Measurements from ENCODE around the gene MCL1.
A peak's percentile ranks its signal among the peaks of the same experiment; 100 is the strongest.
"Not testable (repeated sequence)": the region's sequence is repeated elsewhere in the genome, so short reads cannot be mapped to it uniquely, and the experiment has no call there.

The MCL1 gene

GRCh38 chr1:150579110-150579944 is at the start of gene MCL1:
Gene MCL1, minus strand, starts transcription at chr1:150579610. Its CDS starts 80 bp downstream, at chr1:150579530.
- DNase-seq (ENCODE audit: low read depth, low spot score) = peak; percentile 80

GRCh38 chr1:150628766-150629114 is 49.3 kb upstream of the MCL1 start:
- DNase-seq (ENCODE audit: low read depth, low spot score) = no peak

GRCh38 chr1:150627826-150628410 is 48.5 kb upstream of the MCL1 start:
- DNase-seq (ENCODE audit: low read depth, low spot score) = no peak

- DNase-seq (ENCODE audit: low read depth, low spot score) = no peak
These were observed 46.7 kb upstream of the MCL1 start for GRCh38 chr1:150626150-150626549.

- not testable (repeated sequence) for DNase-seq (ENCODE audit: low read depth, low spot score)
These were observed 45.1 kb upstream of the MCL1 start for GRCh38 chr1:150624546-150624945.

GRCh38 chr1:150624134-150624533 is 44.7 kb upstream of the MCL1 start:
- DNase-seq (ENCODE audit: low read depth, low spot score) = not testable (repeated sequence)

GRCh38 chr1:150622303-150622975 is 43.0 kb upstream of the MCL1 start:
- no peak for DNase-seq (ENCODE audit: low read depth, low spot score)

GRCh38 chr1:150621497-150622302 is 42.3 kb upstream of the MCL1 start:
- no peak for DNase-seq (ENCODE audit: low read depth, low spot score)

- DNase-seq (ENCODE audit: low read depth, low spot score) = no peak
These were observed 41.5 kb upstream of the MCL1 start for GRCh38 chr1:150620919-150621318.

GRCh38 chr1:150619576-150620509 is 40.4 kb upstream of the MCL1 start:
- no peak for DNase-seq (ENCODE audit: low read depth, low spot score)

GRCh38 chr1:150615346-150616201 is 36.2 kb upstream of the MCL1 start:
- DNase-seq (ENCODE audit: low read depth, low spot score) = no peak

GRCh38 chr1:150613061-150613920 is 33.9 kb upstream of the MCL1 start:
- no peak for DNase-seq (ENCODE audit: low read depth, low spot score)

- DNase-seq (ENCODE audit: low read depth, low spot score) = no peak
These were observed 32.6 kb upstream of the MCL1 start for GRCh38 chr1:150612014-150612345.

- DNase-seq (ENCODE audit: low read depth, low spot score) = no peak
These were observed 31.2 kb upstream of the MCL1 start for GRCh38 chr1:150610576-150610975.

GRCh38 chr1:150609732-150610131 is 30.3 kb upstream of the MCL1 start:
- DNase-seq (ENCODE audit: low read depth, low spot score) = no peak

- no peak for DNase-seq (ENCODE audit: low read depth, low spot score)
These were observed 27.2 kb upstream of the MCL1 start for GRCh38 chr1:150606463-150607142.

- DNase-seq (ENCODE audit: low read depth, low spot score) = not testable (repeated sequence)
These were observed 26.0 kb upstream of the MCL1 start for GRCh38 chr1:150605451-150605731.

GRCh38 chr1:150604226-150604588 is 24.8 kb upstream of the MCL1 start:
- no peak for DNase-seq (ENCODE audit: low read depth, low spot score)

GRCh38 chr1:150603711-150604110 is 24.3 kb upstream of the MCL1 start:
- DNase-seq (ENCODE audit: low read depth, low spot score) = no peak
